ENCODE data around the gene PRKCE.

DNA sequence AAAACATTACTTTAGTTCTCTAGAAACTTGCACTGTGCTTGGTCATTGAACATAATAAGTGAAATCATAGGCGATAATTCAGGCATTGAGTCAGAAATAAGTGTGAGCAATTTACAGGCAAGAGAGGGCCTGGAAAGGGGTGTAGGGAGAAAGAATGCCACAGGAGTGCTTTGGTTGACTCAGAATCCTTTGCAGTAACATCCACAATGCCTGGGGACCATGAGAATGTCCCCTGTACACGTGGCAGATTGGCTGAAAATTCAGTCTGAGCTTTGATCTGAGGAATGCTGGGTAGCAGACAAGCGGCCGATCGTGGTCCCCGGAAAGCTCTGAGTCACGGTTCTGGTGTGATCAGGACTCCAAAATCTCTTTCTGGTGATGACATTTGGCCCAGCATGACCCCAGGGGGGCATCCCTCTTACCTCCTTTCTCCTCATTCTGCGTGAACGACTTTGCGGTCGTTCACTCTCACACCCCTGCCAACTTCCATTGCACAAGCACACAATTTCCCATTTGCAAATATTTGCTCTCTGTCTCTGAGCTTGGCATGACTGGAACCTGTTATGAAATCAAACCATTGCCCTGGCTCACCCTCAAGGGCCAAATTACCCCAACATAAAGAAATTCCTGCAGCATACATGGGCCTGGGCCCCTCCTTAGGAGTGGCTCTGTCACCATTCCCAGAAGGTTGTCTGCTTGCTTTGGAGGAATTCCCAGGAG is 340.7 kb downstream of the PRKCE start:
- no peak for TF ChIP-seq POLR2A (IDR thresholded peaks at IDR 0.05; ENCODE audit: low read depth, low read length)
- no peak for TF ChIP-seq POLR2AphosphoS5 (IDR thresholded peaks at IDR 0.05; ENCODE audit: low read depth, low read length)
- TF ChIP-seq TAF1 (IDR thresholded peaks at IDR 0.05; ENCODE audit: borderline replicate concordance, low read depth, low read length), result no peak
